CD14-positive monocyte (primary cell): ENCODE data around the gene KIDINS220. TPM values are rescaled to one million over a fixed set of nuclear protein-coding genes. Genes with fewer than 3 reads are reported as not detected.

ENCODE experiments used
- DNase-seq, 3 donors: peaks; one replicate each; pipeline ENCODE4 v3.0.0-alpha.2; 2011 to 2022
- H2AFZ ChIP-seq: 2 replicates; pipeline ENCODE4 v1.6.0; 2012; ENCODE audit warnings: mild to moderate bottlenecking, low read depth, low read length, inconsistent platforms; ENCODE audit not compliant: insufficient read depth, poor library complexity, severe bottlenecking
- H3K27ac ChIP-seq, 2 donors: 1 replicate in 1 of 2; 2 replicates in 1 of 2; pipeline ENCODE4 v1.5.1; 2012 to 2013; ENCODE audit warnings: low read length in 2 of 2, control low read depth in 1 of 2, inconsistent platforms in 1 of 2, low read depth in 1 of 2, mild to moderate bottlenecking in 1 of 2
- H3K27me3 ChIP-seq, 2 donors: one replicate each; pipeline versions ENCODE4 v1.6.0 to v1.6.1; 2011 to 2013; ENCODE audit warnings: low read length in 2 of 2; ENCODE audit not compliant: control insufficient read depth in 2 of 2, insufficient read depth in 2 of 2
- H3K36me3 ChIP-seq, 2 donors: replicated peaks in 1 of 2; 1 replicate in 1 of 2; 2 replicates in 1 of 2; pipeline versions ENCODE4 v1.5.1 to v1.6.1; 2012 to 2013; ENCODE audit warnings: low read length in 2 of 2, control low read depth in 1 of 2, inconsistent platforms in 1 of 2, mild to moderate bottlenecking in 1 of 2; ENCODE audit not compliant: insufficient read depth in 2 of 2, control insufficient read depth in 1 of 2
- H3K4me1 ChIP-seq, 2 donors: 1 replicate in 1 of 2; 2 replicates in 1 of 2; pipeline versions ENCODE4 v1.5.1 to v1.6.1; 2012 to 2013; ENCODE audit warnings: low read length in 2 of 2, control low read depth in 1 of 2, inconsistent platforms in 1 of 2, mild to moderate bottlenecking in 1 of 2, moderate library complexity in 1 of 2; ENCODE audit not compliant: insufficient read depth in 2 of 2, control insufficient read depth in 1 of 2
- H3K4me2 ChIP-seq: replicated peaks from 2 replicates; pipeline ENCODE3; 2012; ENCODE audit warnings: low read length, moderate library complexity, mild to moderate bottlenecking; ENCODE audit not compliant: poor library complexity, severe bottlenecking; ENCODE audit errors: extremely low read depth
- H3K4me3 ChIP-seq, 3 experiments: fragments of 200-600 bp in 1 of 3; sonication (generic) in 1 of 3; replicated peaks in 1 of 3; 1 replicate in 2 of 3; 2 replicates in 1 of 3; pipeline ENCODE4 v1.5.1; 2011 to 2013; ENCODE audit warnings: low read length in 3 of 3, mild to moderate bottlenecking in 3 of 3, control low read depth in 2 of 3, low read depth in 2 of 3, inconsistent platforms in 1 of 3, moderate library complexity in 1 of 3
- H3K79me2 ChIP-seq: 2 replicates; pipeline ENCODE4 v1.6.0; 2012; ENCODE audit warnings: mild to moderate bottlenecking, control low read depth, inconsistent platforms, low read length, moderate library complexity; ENCODE audit not compliant: insufficient read depth
- H3K9ac ChIP-seq: 2 replicates; pipeline ENCODE4 v1.6.0; 2017; ENCODE audit warnings: low read length, mild to moderate bottlenecking; ENCODE audit not compliant: insufficient read depth, poor library complexity, severe bottlenecking
- H3K9me3 ChIP-seq, 2 donors: replicated peaks in 1 of 2; 1 replicate in 1 of 2; 2 replicates in 1 of 2; pipeline versions ENCODE4 v1.5.1 to v1.6.1; 2012 to 2013; ENCODE audit warnings: low read length in 2 of 2, control low read depth in 1 of 2; ENCODE audit not compliant: control insufficient read depth in 1 of 2, insufficient read depth in 1 of 2
- H4K20me1 ChIP-seq: 2 replicates; pipeline ENCODE4 v1.6.0; 2012; ENCODE audit warnings: mild to moderate bottlenecking, low read length, control low read depth, moderate library complexity; ENCODE audit not compliant: insufficient read depth
- H3K27ac Mint-ChIP-seq, 7 donors: one replicate each; pipeline ENCODE4 v1.8.0; 2020; ENCODE audit warnings: mild to moderate bottlenecking in 7 of 7, mixed read lengths in 7 of 7, moderate library complexity in 6 of 7, inconsistent platforms in 2 of 7
- H3K27me3 Mint-ChIP-seq, 3 donors: one replicate each; pipeline ENCODE4 v1.8.0; 2021 to 2022; ENCODE audit warnings: low read depth in 3 of 3, mild to moderate bottlenecking in 3 of 3, mixed read lengths in 3 of 3, moderate library complexity in 3 of 3, inconsistent platforms in 1 of 3
- H3K36me3 Mint-ChIP-seq, 2 donors: one replicate each; pipeline ENCODE4 v1.8.0; 2020; ENCODE audit warnings: mixed read lengths in 2 of 2, inconsistent platforms in 1 of 2, mild to moderate bottlenecking in 1 of 2
- H3K4me1 Mint-ChIP-seq: one replicate; pipeline ENCODE4 v1.8.0; 2020; ENCODE audit warnings: mild to moderate bottlenecking, mixed read lengths
- H3K4me3 Mint-ChIP-seq, 2 donors: one replicate each; pipeline ENCODE4 v1.8.0; 2020; ENCODE audit warnings: mild to moderate bottlenecking in 2 of 2, mixed read lengths in 2 of 2, moderate library complexity in 1 of 2
- H3K9me3 Mint-ChIP-seq, 7 donors: one replicate each; pipeline ENCODE4 v1.8.0; 2020 to 2022; ENCODE audit warnings: mixed read lengths in 7 of 7, mild to moderate bottlenecking in 6 of 7, moderate library complexity in 6 of 7, inconsistent platforms in 2 of 7
- CTCF ChIP-seq: fragments of 200-600 bp; IDR thresholded peaks from one replicate; pipeline ENCODE4 v1.8.0; 2022; ENCODE audit warnings: antibody characterized with exemption, mild to moderate bottlenecking
- WGBS: methylation state at CpG from one replicate; pipeline ENCODE4 v1.1.5; 2013; ENCODE audit warnings: missing lambda C conversion rate; ENCODE audit not compliant: insufficient coverage; 5-methylcytosine and 5-hydroxymethylcytosine counted together
- intact Hi-C, 2 donors: fragments of 100-400 bp; cut with micrococcal nuclease; formaldehyde crosslinking; loops; one replicate each; pipeline versions ENCODE4 v1.15.0 to v1.15.1; 2023
- polyA plus RNA-seq, 3 donors: library from polyadenylated mRNA; depleted of rRNA in 1 of 3; unstranded in 2 of 3; stranded (reverse) in 1 of 3; fragments of 300-500 nt in 2 of 3; fragments of >200 nt in 1 of 3; fragmentation: Illumina TruSeq in 2 of 3; gene quantifications; 1 replicate in 2 of 3; 2 replicates in 1 of 3; pipeline ENCODE4 v1.2.3, GENCODE V29; 2012 to 2021

KIDINS220 gene
- polyA plus RNA-seq, 3 donors, result 12.1 to 26.7 (median 26.3) TPM

DNA sequence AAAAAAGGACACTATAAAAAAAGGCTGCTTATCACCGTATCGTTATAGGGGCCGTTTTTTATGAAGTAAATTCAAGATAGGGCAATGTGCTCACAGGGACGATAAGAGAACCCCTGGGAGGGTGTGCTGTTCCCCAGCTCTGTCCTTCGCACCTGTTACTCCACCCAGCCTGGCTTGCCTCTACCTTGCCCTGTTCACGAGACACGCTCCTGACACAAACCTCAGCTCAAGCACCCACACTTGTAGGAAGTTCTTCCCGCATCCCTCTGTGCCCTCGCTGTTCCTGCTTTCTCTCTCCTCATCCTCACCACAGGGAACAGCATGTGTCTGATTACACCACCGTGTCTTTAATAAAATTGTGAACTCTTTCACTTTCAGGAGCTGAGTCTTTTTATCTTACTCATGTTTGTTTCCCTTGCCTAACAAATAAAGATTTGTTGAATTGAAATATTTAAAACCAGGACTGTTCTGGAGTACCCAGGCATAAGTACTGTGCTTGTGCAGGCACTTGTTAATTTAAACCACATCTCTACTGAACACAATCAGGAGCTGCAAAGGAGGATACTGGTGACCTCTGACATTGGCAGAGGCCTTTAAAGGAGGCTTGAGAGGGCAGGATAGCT is 26.0 kb upstream of the KIDINS220 start:
- no peak for TF ChIP-seq CTCF
- H3K27ac Mint-ChIP-seq, result no peak overlapping the region
- 98% methylated on average over 8 of the region's 10 CpGs for WGBS

DNA sequence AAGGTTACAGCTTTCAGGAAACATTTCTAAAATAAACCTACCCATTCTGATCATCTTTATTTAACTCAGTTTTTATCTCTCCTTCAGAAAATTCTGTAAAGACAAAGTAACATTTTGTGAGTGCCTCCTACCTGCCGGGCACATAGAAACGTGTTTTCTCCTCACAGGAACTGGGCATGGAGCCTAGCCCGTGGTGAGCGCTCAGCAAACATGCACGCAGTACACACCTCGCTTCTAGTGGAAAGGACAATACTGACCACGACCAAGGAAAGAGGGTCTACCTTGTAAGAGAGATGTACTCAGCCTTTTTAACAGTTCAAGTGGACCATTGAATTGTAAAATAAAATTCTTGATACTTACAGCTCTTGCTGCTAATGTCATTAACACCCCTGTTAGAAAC is 24.8 kb upstream of the KIDINS220 start:
- TF ChIP-seq CTCF, result no peak

More for the DNA sequence above, 26.0 kb upstream of the KIDINS220 start:
- peaks cover 42 to 56% of the 10 kb centered on the region in 2 donors for H3K36me3 Mint-ChIP-seq
- DNase-seq, result no peak
- no peak overlapping the region for H3K4me3 ChIP-seq
- H2AFZ ChIP-seq, result no peak overlapping the region
- H3K4me3 Mint-ChIP-seq, result no peak overlapping the region
- intact Hi-C loops, result no loop called here
- no peak overlapping the region for H3K9ac ChIP-seq
- H3K36me3 ChIP-seq, result peaks cover 16 to 41% of the 10 kb centered on the region in 2 donors
- H3K4me2 ChIP-seq, result no peak overlapping the region
- no peaks in the 10 kb centered on the region for H3K27me3 ChIP-seq
- H3K9me3 Mint-ChIP-seq, result no peaks in the 10 kb centered on the region
- H3K27me3 Mint-ChIP-seq, result no peaks in the 10 kb centered on the region
- no peak overlapping the region for H3K27ac ChIP-seq
- H3K79me2 ChIP-seq, result no peaks in the 10 kb centered on the region
- no peaks in the 10 kb centered on the region for H3K4me1 Mint-ChIP-seq
- H3K9me3 ChIP-seq, result no peaks in the 10 kb centered on the region
- H4K20me1 ChIP-seq, result no peaks in the 10 kb centered on the region
- H3K4me1 ChIP-seq, result no peaks in the 10 kb centered on the region

More for the DNA sequence above, 24.8 kb upstream of the KIDINS220 start:
- Histone ChIP-seq H3K27ac (no peak overlapping the region), H3K4me2 (no peak overlapping the region), H2AFZ (no peak overlapping the region), H3K4me1 (no peaks in the 10 kb centered on the region), H3K4me3 (no peak overlapping the region), H3K9ac (no peak overlapping the region), H3K79me2 (no peaks in the 10 kb centered on the region), H3K27me3 (no peaks in the 10 kb centered on the region), H3K9me3 (no peaks in the 10 kb centered on the region), H4K20me1 (no peaks in the 10 kb centered on the region), H3K36me3 (peaks cover 12 to 40% of the 10 kb centered on the region in 2 donors)
- H3K27me3 Mint-ChIP-seq, result no peaks in the 10 kb centered on the region
- no peak for DNase-seq
- H3K36me3 Mint-ChIP-seq, result peaks cover 37 to 56% of the 10 kb centered on the region in 2 donors
- no peak overlapping the region for H3K4me3 Mint-ChIP-seq
- peaks cover 0 to 4% (median 0%) of the 10 kb centered on the region in 7 donors for H3K9me3 Mint-ChIP-seq
- intact Hi-C loops, result no loop called here
- no peaks in the 10 kb centered on the region for H3K4me1 Mint-ChIP-seq
- no peak overlapping the region for H3K27ac Mint-ChIP-seq
- 94% methylated on average over 7 of the region's 7 CpGs for whole genome bisulfite sequencing
